ENCODE measurements around the gene SLC35G6.

SLC35G6 gene

GRCh38 chr17:7508145-7508544 lies 26.9 kb downstream of the SLC35G6 start:
- DNase-seq (ENCODE audit: low read depth) = no peak

- DNase-seq (ENCODE audit: low read depth) = no peak
Measured at GRCh38 chr17:7508846-7509245, 27.6 kb downstream of the SLC35G6 start.

GRCh38 chr17:7509937-7510336 lies 28.7 kb downstream of the SLC35G6 start:
- DNase-seq (ENCODE audit: low read depth) = no peak

- DNase-seq (ENCODE audit: low read depth) = no peak
Measured at GRCh38 chr17:7511108-7511507, 29.9 kb downstream of the SLC35G6 start.

- no peak for DNase-seq (ENCODE audit: low read depth)
Measured at GRCh38 chr17:7512105-7512504, 30.9 kb downstream of the SLC35G6 start.

GRCh38 chr17:7512824-7513540 lies 31.7 kb downstream of the SLC35G6 start:
- no peak for DNase-seq (ENCODE audit: low read depth)

GRCh38 chr17:7513850-7514419 lies 32.7 kb downstream of the SLC35G6 start:
- no peak for DNase-seq (ENCODE audit: low read depth)

GRCh38 chr17:7515911-7516610 lies 34.8 kb downstream of the SLC35G6 start:
- no peak for DNase-seq (ENCODE audit: low read depth)

- no peak for DNase-seq (ENCODE audit: low read depth)
Measured at GRCh38 chr17:7523033-7523432, 41.8 kb downstream of the SLC35G6 start.

GRCh38 chr17:7528842-7529241 lies 47.6 kb downstream of the SLC35G6 start:
- no peak for DNase-seq (ENCODE audit: low read depth)

GRCh38 chr17:7530023-7530900 lies 49.0 kb downstream of the SLC35G6 start:
- no peak for DNase-seq (ENCODE audit: low read depth)

Data from stimulated activated CD8-positive, alpha-beta memory T cell treated with anti-CD3 and anti-CD28 coated beads, Interleukin-7, amount 100 ng/mL, for 24 hours (primary cell).